HCT116 (cell line): ENCODE data around the gene TROAP. TPM values are rescaled to one million over a fixed set of nuclear protein-coding genes. Genes with fewer than 3 reads are reported as not detected.

Experiments used
- ATAC-seq: fragments of 200-7000 bp; cut with Tn5 transposase; 2 replicates; pipeline ENCODE4 v1.9.1; 2020; ENCODE audit warnings: mild to moderate bottlenecking, moderate library complexity
- BruUV-seq: library from RNA; stranded (reverse); fragments of 400-500 nt; replicated peaks from 2 replicates; lab custom pipeline; 2021; lab: Mats Ljungman, UMichigan
- CTCF ChIA-PET: fragments of 300-600 bp; sonication (Branson Sonifier 250); formaldehyde crosslinking; loops from one replicate; lab custom pipeline; 2021; ENCODE audit warnings: antibody characterized with exemption; lab: Charles Lee
- POLR2A ChIA-PET: fragments of 300-600, 350-600 bp; sonication (Branson Sonifier 250); formaldehyde crosslinking; loops from one replicate; lab custom pipeline; 2021; ENCODE audit warnings: antibody characterized with exemption; lab: Charles Lee
- RAD21 ChIA-PET, 2 experiments: fragments of 300-600 bp; sonication (Branson Sonifier 250); formaldehyde crosslinking; loops; one replicate each; lab custom pipeline; 2023; ENCODE audit warnings: low total read pairs in 2 of 2; ENCODE audit not compliant: uncharacterized antibody in 2 of 2, unreplicated experiment in 2 of 2, low non-redundant PET in 1 of 2; lab: Charles Lee
- DNase-seq: peaks from one replicate; pipeline ENCODE4 v3.0.0-alpha.2; 2010; ENCODE audit warnings: low read depth, low spot score
- H2AFZ ChIP-seq: fragments of 200-600 bp; shearing (Covaris generic), sonication (generic); 2 replicates; pipeline ENCODE4 v1.6.1; 2017; ENCODE audit warnings: low read depth, mixed run types, mixed read lengths, antibody characterized with exemption, low read length; ENCODE audit not compliant: poor library complexity, severe bottlenecking
- H3K27ac ChIP-seq: 2 replicates; pipeline ENCODE4 v1.5.1; 2012; ENCODE audit warnings: low read depth, low read length
- H3K27me3 ChIP-seq: fragments of 200-600 bp; sonication (generic); 2 replicates; pipeline ENCODE4 v1.6.1; 2016; ENCODE audit warnings: mixed run types, low read length, mixed read lengths; ENCODE audit not compliant: insufficient read depth
- H3K36me3 ChIP-seq, 2 experiments: fragments of 200-500 bp in 1 of 2; fragments of 200-600 bp in 1 of 2; sonication (Bioruptor generic) in 1 of 2; sonication (generic) in 1 of 2; 2 replicates each; pipeline versions ENCODE4 v1.5.1 to v1.6.1; 2014 to 2016; ENCODE audit warnings: low read length in 2 of 2, inconsistent platforms in 1 of 2, mixed read lengths in 1 of 2, mixed run types in 1 of 2; ENCODE audit not compliant: insufficient read depth in 2 of 2, control insufficient read depth in 1 of 2
- H3K4me1 ChIP-seq, 2 experiments: fragments of 200-600 bp in 1 of 2; sonication (generic) in 1 of 2; 2 replicates each; pipeline versions ENCODE4 v1.5.1 to v1.6.1; 2012 to 2017; ENCODE audit warnings: low read length in 2 of 2, inconsistent platforms in 1 of 2, mild to moderate bottlenecking in 1 of 2, mixed read lengths in 1 of 2, mixed run types in 1 of 2, moderate library complexity in 1 of 2; ENCODE audit not compliant: insufficient read depth in 2 of 2, control insufficient read depth in 1 of 2
- H3K4me2 ChIP-seq: fragments of 200-600 bp; sonication (generic); 2 replicates; pipeline ENCODE4 v1.6.1; 2017; ENCODE audit warnings: mixed run types, low read length, mixed read lengths
- H3K4me3 ChIP-seq, 2 experiments: fragments of 200-600 bp in 1 of 2; sonication (generic) in 1 of 2; replicated peaks in 1 of 2; 2 replicates each; pipeline ENCODE4 v1.5.1; 2011 to 2016; ENCODE audit warnings: low read length in 2 of 2, control low read depth in 1 of 2, low read depth in 1 of 2, mild to moderate bottlenecking in 1 of 2, mixed read lengths in 1 of 2, mixed run types in 1 of 2
- H3K79me2 ChIP-seq: fragments of 200-600 bp; sonication (generic); 2 replicates; pipeline ENCODE4 v1.6.1; 2017; ENCODE audit warnings: mild to moderate bottlenecking, mixed run types, low read length, moderate library complexity, mixed read lengths; ENCODE audit not compliant: insufficient read depth
- H3K9ac ChIP-seq: fragments of 200-600 bp; sonication (generic); 2 replicates; pipeline ENCODE4 v1.6.1; 2016; ENCODE audit warnings: low read length, mixed read lengths
- H3K9me2 ChIP-seq: fragments of 200-600 bp; sonication (generic), shearing (Covaris generic); 2 replicates; pipeline ENCODE4 v1.6.1; 2017; ENCODE audit warnings: mixed run types, mild to moderate bottlenecking, moderate library complexity; ENCODE audit not compliant: insufficient read depth
- H3K9me3 ChIP-seq, 2 experiments: fragments of 200-500 bp in 1 of 2; fragments of 200-600 bp in 1 of 2; sonication (Bioruptor generic) in 1 of 2; sonication (generic) in 1 of 2; 2 replicates each; pipeline ENCODE4 v1.6.1; 2014 to 2017; ENCODE audit warnings: low read length in 2 of 2, mixed read lengths in 2 of 2, inconsistent platforms in 1 of 2, low read depth in 1 of 2, mild to moderate bottlenecking in 1 of 2, mixed run types in 1 of 2, moderate library complexity in 1 of 2; ENCODE audit not compliant: control insufficient read depth in 1 of 2, insufficient read depth in 1 of 2
- H4K20me1 ChIP-seq: fragments of 200-600 bp; sonication (generic), shearing (Covaris generic); 2 replicates; pipeline ENCODE4 v1.6.1; 2017; ENCODE audit warnings: mixed run types, mild to moderate bottlenecking, moderate library complexity; ENCODE audit not compliant: insufficient read depth
- CBX3 ChIP-seq: IDR thresholded peaks from 2 replicates; pipeline ENCODE4 v1.6.1; 2012; ENCODE audit warnings: low read depth
- CTCF ChIP-seq, 3 experiments: fragments of 200-600 bp in 1 of 3; sonication (generic) in 1 of 3; IDR thresholded peaks in 2 of 3; conservative IDR thresholded peaks in 1 of 3; 2 replicates each; pipeline ENCODE4 v1.5.1; 2012 to 2017; ENCODE audit warnings: low read depth in 2 of 3, low read length in 2 of 3, antibody characterized with exemption in 1 of 3, borderline replicate concordance in 1 of 3, control low read depth in 1 of 3, mild to moderate bottlenecking in 1 of 3, mixed read lengths in 1 of 3, mixed run types in 1 of 3, moderate library complexity in 1 of 3; ENCODE audit not compliant: insufficient read depth in 1 of 3
- EGR1 ChIP-seq: IDR thresholded peaks from 2 replicates; pipeline ENCODE4 v1.6.1; 2012; ENCODE audit warnings: low read depth
- EZH2 ChIP-seq: fragments of 200-600 bp; sonication (generic); IDR thresholded peaks from 2 replicates; pipeline ENCODE4 v1.6.1; 2017; ENCODE audit warnings: antibody characterized with exemption, mixed run types
- EZH2phosphoT487 ChIP-seq: fragments of 200-600 bp; IDR thresholded peaks from 2 replicates; pipeline ENCODE4 v1.6.1; 2018; ENCODE audit warnings: antibody characterized with exemption, borderline replicate concordance
- FOSL1 ChIP-seq: IDR thresholded peaks from 2 replicates; pipeline ENCODE4 v1.6.1; 2012; ENCODE audit warnings: low read depth
- MAX ChIP-seq: IDR thresholded peaks from 2 replicates; pipeline ENCODE4 v1.6.1; 2012
- POLR2A ChIP-seq: IDR thresholded peaks from 2 replicates; pipeline ENCODE4 v1.7.0; 2011; ENCODE audit warnings: borderline replicate concordance; ENCODE audit not compliant: insufficient read depth, insufficient read length; ENCODE audit errors: extremely low read depth
- REST ChIP-seq: IDR thresholded peaks from 2 replicates; pipeline ENCODE4 v1.6.1; 2012; ENCODE audit warnings: low read depth
- SRF ChIP-seq: IDR thresholded peaks from 2 replicates; pipeline ENCODE4 v1.6.1; 2012; ENCODE audit warnings: low read depth
- TCF7L2 ChIP-seq: IDR thresholded peaks from 2 replicates; pipeline ENCODE4 v1.7.0; 2011; ENCODE audit warnings: borderline replicate concordance, inconsistent platforms; ENCODE audit not compliant: insufficient read depth, insufficient read length; ENCODE audit errors: extremely low read depth
- YY1 ChIP-seq: IDR thresholded peaks from 2 replicates; pipeline ENCODE4 v1.6.1; 2011; ENCODE audit warnings: low read length, low read depth, moderate library complexity, mild to moderate bottlenecking; ENCODE audit not compliant: insufficient replicate concordance; ENCODE audit errors: extremely low read depth
- ZBTB33 ChIP-seq: IDR thresholded peaks from 2 replicates; pipeline ENCODE4 v1.6.1; 2011; ENCODE audit warnings: mild to moderate bottlenecking, low read length, moderate library complexity; ENCODE audit not compliant: insufficient replicate concordance; ENCODE audit errors: extremely low read depth
- ZFX ChIP-seq: fragments of 450-650 bp; IDR thresholded peaks from 2 replicates; pipeline ENCODE4 v1.6.1; 2017
- intact Hi-C: fragments of 100-400 bp; cut with micrococcal nuclease; formaldehyde crosslinking; loops from 2 replicates; pipeline ENCODE4 v1.10.0; 2022
- total RNA-seq: library from RNA; stranded (reverse); gene quantifications from one replicate; pipeline ENCODE4 v1.2.1, GENCODE V29; 2021; ENCODE audit not compliant: unreplicated experiment

The TROAP gene
- total RNA-seq, 1 experiment from 2014 or later: 99.1 TPM

- no peaks in the 10 kb centered on the region for H3K9me2 ChIP-seq
- H3K4me2 ChIP-seq: no peak overlapping the region
- H4K20me1 ChIP-seq: no peaks in the 10 kb centered on the region
- no peak overlapping the region; the same call in 1 of the 2 replicates for H3K27ac ChIP-seq
- no peak for TF ChIP-seq REST
- no peak for TF ChIP-seq CTCF (IDR thresholded peaks at IDR 0.05 in 2 of 3, conservative IDR thresholded peaks at IDR 0.05 in 1 of 3; ENCODE audit: borderline replicate concordance in 1 of 3, insufficient read depth in 1 of 3, low read depth in 2 of 3, low read length in 2 of 3)
- TF ChIP-seq SRF: no peak
- TF ChIP-seq YY1: no peak
- no peak for TF ChIP-seq MAX
- TF ChIP-seq ZFX: no peak
- no peak for TF ChIP-seq FOSL1
- no peak for TF ChIP-seq EZH2
- no peak for TF ChIP-seq EZH2phosphoT487
- no peak for TF ChIP-seq EGR1
- no peak for TF ChIP-seq TCF7L2
- TF ChIP-seq POLR2A: no peak
- no peak for TF ChIP-seq ZBTB33
- TF ChIP-seq CBX3: no peak
- H3K4me1 ChIP-seq: peaks cover 35 to 54% of the 10 kb centered on the region in 2 experiments
- H3K9ac ChIP-seq: no peak overlapping the region
- intact Hi-C loops: no loop called here
- no peaks in the 10 kb centered on the region for H3K9me3 ChIP-seq
- H3K79me2 ChIP-seq: peaks cover 4% of the 10 kb centered on the region; the same call in 1 of the 2 replicates
- ChIA-PET CTCF (interaction anchor here (2.6 to 3.1 kb wide), 2 partner anchors 48 to 55 kb away, joined by 23 to 44 read pairs; no protein-coding TSS in a partner anchor), RAD21 (no interaction called here), POLR2A (no interaction called here)
- BruUV-seq: no TSS peak
- DNase-seq: no peak
- H2AFZ ChIP-seq: no peak overlapping the region
- H3K27me3 ChIP-seq: no peaks in the 10 kb centered on the region
- no peak for ATAC-seq
- no peak overlapping the region for H3K4me3 ChIP-seq
- no peaks in the 10 kb centered on the region for H3K36me3 ChIP-seq
Observed at GRCh38 chr12:49345051-49345824, 22.2 kb downstream of the TROAP start.
